ENCODE data around the gene SLC15A1.

The SLC15A1 gene

DNA sequence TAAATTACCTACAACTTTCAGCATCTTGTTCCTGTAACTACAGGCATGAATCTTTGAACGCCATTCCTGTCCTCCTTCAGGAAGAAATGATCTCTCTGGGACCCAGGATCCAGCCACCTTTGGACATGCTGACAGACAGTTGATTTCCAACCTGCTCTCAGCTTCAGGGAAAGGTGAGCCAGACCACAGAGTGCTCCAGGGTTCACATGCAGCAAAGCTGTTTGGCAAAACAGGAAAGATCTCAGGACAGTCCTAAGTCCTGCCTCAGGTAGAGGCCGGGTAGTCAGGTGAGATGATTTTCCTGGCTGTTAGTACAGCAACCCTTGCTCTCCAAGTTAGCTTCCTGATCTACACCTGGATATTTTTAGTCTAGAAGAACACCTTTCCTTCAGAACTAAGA is 9.1 kb downstream of the SLC15A1 start:
- H3K4me3 ChIP-seq (ENCODE audit: low read depth, low read length): no peak overlapping the region
- TF ChIP-seq, protein P1, sequence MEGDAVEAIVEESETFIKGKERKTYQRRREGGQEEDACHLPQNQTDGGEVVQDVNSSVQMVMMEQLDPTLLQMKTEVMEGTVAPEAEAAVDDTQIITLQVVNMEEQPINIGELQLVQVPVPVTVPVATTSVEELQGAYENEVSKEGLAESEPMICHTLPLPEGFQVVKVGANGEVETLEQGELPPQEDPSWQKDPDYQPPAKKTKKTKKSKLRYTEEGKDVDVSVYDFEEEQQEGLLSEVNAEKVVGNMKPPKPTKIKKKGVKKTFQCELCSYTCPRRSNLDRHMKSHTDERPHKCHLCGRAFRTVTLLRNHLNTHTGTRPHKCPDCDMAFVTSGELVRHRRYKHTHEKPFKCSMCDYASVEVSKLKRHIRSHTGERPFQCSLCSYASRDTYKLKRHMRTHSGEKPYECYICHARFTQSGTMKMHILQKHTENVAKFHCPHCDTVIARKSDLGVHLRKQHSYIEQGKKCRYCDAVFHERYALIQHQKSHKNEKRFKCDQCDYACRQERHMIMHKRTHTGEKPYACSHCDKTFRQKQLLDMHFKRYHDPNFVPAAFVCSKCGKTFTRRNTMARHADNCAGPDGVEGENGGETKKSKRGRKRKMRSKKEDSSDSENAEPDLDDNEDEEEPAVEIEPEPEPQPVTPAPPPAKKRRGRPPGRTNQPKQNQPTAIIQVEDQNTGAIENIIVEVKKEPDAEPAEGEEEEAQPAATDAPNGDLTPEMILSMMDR (IDR thresholded peaks at IDR 0.05; ENCODE audit: insufficient read depth, low read depth, low read length, missing control alignments): no peak
- DNase-seq (ENCODE audit: low read depth): no peak

DNA sequence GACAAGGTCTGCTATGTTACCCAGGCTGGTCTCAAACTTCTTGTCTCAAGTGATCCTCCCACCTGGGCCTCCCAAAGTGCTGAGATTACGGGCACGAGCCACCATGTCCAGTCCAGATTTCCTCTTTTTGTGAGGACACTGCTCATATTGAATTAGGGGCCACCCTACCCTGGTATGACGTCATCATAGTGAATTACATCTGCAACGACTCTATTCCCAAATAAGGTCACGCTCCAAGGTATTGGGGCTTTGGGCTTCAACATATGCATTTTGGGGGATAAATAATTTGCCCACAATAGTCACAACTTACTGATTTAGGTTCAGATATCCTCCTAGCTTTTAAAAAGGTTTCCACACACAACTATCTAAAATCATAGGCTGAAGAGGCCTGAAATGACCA is 9.5 kb downstream of the SLC15A1 start:
- TF ChIP-seq, protein P1 (IDR thresholded peaks at IDR 0.05; ENCODE audit: insufficient read depth, low read depth, low read length, missing control alignments): no peak
- no peak overlapping the region for H3K4me3 ChIP-seq (ENCODE audit: low read depth, low read length)
- DNase-seq (ENCODE audit: low read depth): no peak

DNA sequence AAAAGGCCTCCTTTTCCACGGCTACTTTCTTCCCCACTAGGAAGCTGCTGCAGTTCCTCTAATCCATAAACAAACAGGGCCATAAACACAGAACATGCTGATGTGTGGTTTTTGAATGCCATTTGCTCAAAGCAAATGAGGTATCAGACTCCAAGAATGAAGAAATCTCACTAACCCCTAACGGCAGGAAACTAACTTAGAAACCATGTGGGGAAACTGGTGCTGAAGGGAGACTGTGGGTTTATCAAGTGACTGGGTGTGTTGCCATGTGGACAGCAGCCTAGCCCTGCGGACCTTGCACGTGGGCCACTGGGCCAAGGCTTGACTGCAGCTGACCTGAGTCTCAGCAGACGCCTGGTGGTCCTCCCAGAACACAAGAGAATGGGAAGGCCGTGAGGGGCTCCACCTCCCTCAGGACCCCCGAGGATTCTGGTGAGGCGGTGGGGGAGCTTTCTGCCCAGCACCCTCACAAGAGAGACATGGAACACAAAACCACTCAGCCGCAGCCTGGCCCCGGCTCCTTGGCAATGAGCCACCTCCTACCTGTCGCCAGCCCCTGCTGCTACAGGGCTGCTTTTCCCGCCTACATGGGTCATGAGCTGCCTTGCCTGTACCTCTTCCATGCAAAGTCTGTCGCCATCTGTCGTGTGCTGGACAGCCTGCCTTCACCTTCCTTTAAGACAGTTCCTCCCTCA is 10.6 kb downstream of the SLC15A1 start:
- no peak for DNase-seq (ENCODE audit: low read depth)
- H3K4me3 ChIP-seq (ENCODE audit: low read depth, low read length): no peak overlapping the region
- TF ChIP-seq, protein P1 (IDR thresholded peaks at IDR 0.05; ENCODE audit: insufficient read depth, low read depth, low read length, missing control alignments): no peak

DNA sequence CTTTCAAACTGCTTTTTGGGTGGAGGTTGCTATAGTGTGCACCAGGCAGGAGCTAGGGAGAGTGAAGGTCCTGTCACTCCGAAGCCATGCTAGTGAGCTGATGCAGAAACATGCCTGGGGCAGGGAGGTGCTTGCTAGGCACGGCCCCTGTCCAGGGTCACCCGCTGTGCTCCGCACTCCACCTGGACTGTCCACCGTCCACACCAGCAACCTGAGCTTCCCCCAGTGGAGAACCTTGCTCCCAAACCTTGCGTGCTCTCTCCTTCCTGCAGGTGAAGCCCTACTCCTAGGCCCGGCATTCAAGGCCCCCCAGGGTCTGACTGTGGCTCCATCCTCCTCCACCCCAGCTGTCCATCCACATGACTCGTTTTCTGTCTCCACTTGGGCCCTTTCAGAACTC is 12.3 kb downstream of the SLC15A1 start:
- DNase-seq (ENCODE audit: low read depth): no peak
- H3K4me3 ChIP-seq (ENCODE audit: low read depth, low read length): no peak overlapping the region
- TF ChIP-seq, protein P1 (IDR thresholded peaks at IDR 0.05; ENCODE audit: insufficient read depth, low read depth, low read length, missing control alignments): no peak

DNA sequence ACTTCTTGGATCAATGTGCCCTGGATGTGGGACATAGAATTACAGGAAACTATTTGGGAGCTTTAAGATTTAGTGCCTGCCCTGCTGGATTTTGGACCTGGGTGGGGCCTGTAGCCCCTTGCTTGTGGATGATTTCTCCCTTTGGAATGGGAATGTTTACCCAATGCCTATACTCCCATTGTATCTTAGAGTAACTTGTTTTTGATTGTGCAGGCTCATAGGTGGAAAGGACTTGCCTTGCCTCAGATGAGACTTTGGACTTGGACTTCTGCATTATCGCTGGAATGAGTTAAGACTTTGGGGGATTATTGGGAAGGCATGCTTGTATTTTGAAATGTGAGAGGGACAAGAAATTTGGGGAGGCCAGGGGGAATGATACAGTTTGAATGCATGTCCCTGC is 13.5 kb downstream of the SLC15A1 start:
- H3K4me3 ChIP-seq (ENCODE audit: low read depth, low read length): no peak overlapping the region
- DNase-seq (ENCODE audit: low read depth): no peak
- TF ChIP-seq, protein P1 (IDR thresholded peaks at IDR 0.05; ENCODE audit: insufficient read depth, low read depth, low read length, missing control alignments): no peak

DNA sequence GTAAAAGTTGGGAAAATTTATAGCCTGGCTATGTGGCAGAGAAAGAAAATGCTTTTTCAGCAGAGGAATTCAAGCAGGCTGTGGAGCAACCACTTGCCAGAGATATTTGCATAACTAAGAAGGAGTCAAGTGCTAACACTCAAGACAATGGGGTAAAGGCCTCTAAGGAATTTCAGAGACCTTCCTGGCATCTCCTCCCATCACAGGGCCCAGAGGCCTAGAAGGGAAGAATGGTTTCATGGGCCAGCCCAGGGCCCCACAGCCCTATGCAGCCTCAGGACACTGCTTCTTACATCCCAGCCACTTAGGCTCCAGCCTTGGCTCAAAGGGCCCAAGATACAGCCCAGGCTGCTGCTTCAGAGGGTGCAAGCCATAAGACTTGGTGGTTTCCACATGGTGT is 14.3 kb downstream of the SLC15A1 start:
- H3K4me3 ChIP-seq (ENCODE audit: low read depth, low read length): no peak overlapping the region
- TF ChIP-seq, protein P1 (IDR thresholded peaks at IDR 0.05; ENCODE audit: insufficient read depth, low read depth, low read length, missing control alignments): no peak
- DNase-seq (ENCODE audit: low read depth): no peak

DNA sequence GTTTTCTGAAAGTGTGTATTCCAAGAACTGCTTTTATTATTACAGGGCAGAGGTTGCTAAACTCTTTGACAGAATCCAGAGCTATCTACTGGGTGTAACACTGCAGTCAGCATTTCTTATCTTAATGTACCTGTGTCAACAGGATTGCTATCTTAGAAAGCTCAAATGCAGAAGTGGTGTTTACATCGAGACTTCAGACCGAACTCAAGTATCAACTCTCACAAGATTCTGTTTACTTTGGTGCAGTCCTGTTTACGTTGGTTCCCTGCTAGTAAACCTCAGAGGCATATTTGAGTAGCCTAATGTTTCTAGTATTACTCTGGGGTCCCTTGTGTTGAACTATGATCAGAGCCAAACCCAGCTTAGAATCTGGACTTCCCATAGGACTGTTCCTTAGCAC is 20.5 kb downstream of the SLC15A1 start:
- no peak for DNase-seq (ENCODE audit: low read depth)

More for the DNA sequence above, 20.5 kb downstream of the SLC15A1 start:
- TF ChIP-seq, protein P1 (IDR thresholded peaks at IDR 0.05; ENCODE audit: insufficient read depth, low read depth, low read length, missing control alignments): no peak
- H3K4me3 ChIP-seq (ENCODE audit: low read depth, low read length): no peak overlapping the region

Data from GM12865 (cell line).